GM12878 (cell line): Measurements from ENCODE around the gene FERMT2. TPM values are rescaled to one million over a fixed set of nuclear protein-coding genes. Genes with fewer than 3 reads are reported as not detected.

Experiments used
- ATAC-seq: fragments of 200-7000 bp; cut with Tn5 transposase; 3 replicates; pipeline ENCODE4 v1.9.1; 2020; ENCODE audit warnings: mild to moderate bottlenecking, moderate library complexity
- BruUV-seq: library from RNA; stranded (reverse); fragments of 400-500 nt; replicated peaks from 2 replicates; lab custom pipeline; 2021; lab: Mats Ljungman, UMichigan
- CTCF ChIA-PET: fragments of 300-600 bp; sonication (Branson Sonifier 250); formaldehyde crosslinking; extraction: SDS; loops from one replicate; lab custom pipeline; 2021; ENCODE audit warnings: inconsistent platforms; lab: Yijun Ruan, JAX
- POLR2A ChIA-PET: fragments of 350-600 bp; formaldehyde crosslinking; extraction: SDS; loops from one replicate; lab custom pipeline; 2021; ENCODE audit warnings: inconsistent platforms; lab: Charles Lee
- RAD21 ChIA-PET: fragments of 300-600 bp; sonication (Branson Sonifier 250); formaldehyde crosslinking; loops from one replicate; lab custom pipeline; 2023; ENCODE audit warnings: antibody characterized with exemption; ENCODE audit not compliant: unreplicated experiment; lab: Charles Lee
- SMC1A ChIA-PET: fragments of 300-600 bp; sonication (Branson Sonifier 250); formaldehyde crosslinking; loops from one replicate; lab custom pipeline; 2023; ENCODE audit not compliant: unreplicated experiment, uncharacterized antibody; lab: Charles Lee
- DNase-seq: peaks from one replicate; pipeline ENCODE4 v3.0.0-alpha.2; 2011; ENCODE audit warnings: low read depth, low spot score
- FAIRE-seq: peaks from 3 replicates; lab custom pipeline; 2011; peaks lifted over from hg19 to GRCh38; lab: Jason Lieb, UNC
- H2AFZ ChIP-seq: 2 replicates; pipeline ENCODE4 v1.6.0; 2011; ENCODE audit warnings: low read depth, low read length, control low read depth; ENCODE audit not compliant: control insufficient read depth
- H3K27ac ChIP-seq: 2 replicates; pipeline ENCODE4 v1.5.1; 2011; ENCODE audit warnings: control low read depth; ENCODE audit not compliant: control insufficient read depth, insufficient read depth
- H3K27me3 ChIP-seq, 2 experiments: replicated peaks in 1 of 2; 2 replicates each; pipeline versions ENCODE4 v1.6.0 to v1.6.1; 2011; ENCODE audit warnings: low read length in 1 of 2; ENCODE audit not compliant: control insufficient read depth in 2 of 2, insufficient read depth in 2 of 2
- H3K36me3 ChIP-seq, 2 experiments: 2 replicates each; pipeline ENCODE4 v1.5.1; 2011; ENCODE audit warnings: low read length in 1 of 2; ENCODE audit not compliant: control insufficient read depth in 2 of 2, insufficient read depth in 2 of 2
- H3K4me1 ChIP-seq: 2 replicates; pipeline ENCODE4 v1.6.1; 2011; ENCODE audit warnings: mild to moderate bottlenecking, low read length, moderate library complexity, mixed read lengths; ENCODE audit not compliant: control insufficient read depth, insufficient read depth
- H3K4me2 ChIP-seq: 2 replicates; pipeline ENCODE4 v1.6.0; 2011; ENCODE audit warnings: control low read depth; ENCODE audit not compliant: control insufficient read depth, insufficient read depth
- H3K4me3 ChIP-seq: fragments of 200-600 bp; sonication (generic); 2 replicates; pipeline ENCODE4 v1.5.1; 2016
- H3K79me2 ChIP-seq: 2 replicates; pipeline ENCODE4 v1.6.0; 2011; ENCODE audit warnings: low read length; ENCODE audit not compliant: control insufficient read depth, insufficient read depth
- H3K9ac ChIP-seq: 2 replicates; pipeline ENCODE4 v1.8.0; 2011; ENCODE audit warnings: low read length, control low read depth, mixed read lengths; ENCODE audit not compliant: control insufficient read depth, insufficient read depth
- H3K9me3 ChIP-seq: replicated peaks from 3 replicates; pipeline ENCODE4 v1.5.1; 2011; ENCODE audit warnings: mild to moderate bottlenecking, low read length; ENCODE audit not compliant: control insufficient read depth, insufficient read depth
- H4K20me1 ChIP-seq: 2 replicates; pipeline ENCODE4 v1.6.0; 2011; ENCODE audit not compliant: control insufficient read depth, insufficient read depth
- IKZF1 ChIP-seq: fragments of 450-650 bp; conservative IDR thresholded peaks from 2 replicates; pipeline ENCODE4 v1.6.1; 2017; ENCODE audit warnings: antibody characterized with exemption, mild to moderate bottlenecking
- JUNB ChIP-seq: IDR thresholded peaks from 2 replicates; pipeline ENCODE4 v1.6.1; 2016; ENCODE audit warnings: antibody characterized with exemption, mild to moderate bottlenecking
- MYC ChIP-seq: IDR thresholded peaks from 2 replicates; pipeline ENCODE4 v1.6.1; 2011; ENCODE audit warnings: mild to moderate bottlenecking, low read length, moderate library complexity, inconsistent platforms; ENCODE audit not compliant: insufficient read depth, insufficient replicate concordance, insufficient read length, severe bottlenecking
- NR2C2 ChIP-seq: IDR thresholded peaks from 2 replicates; pipeline ENCODE4 v1.6.1; 2011; ENCODE audit warnings: borderline replicate concordance, low read depth; ENCODE audit not compliant: control insufficient read depth, insufficient read length
- RAD21 ChIP-seq: IDR thresholded peaks from 2 replicates; pipeline ENCODE4 v1.6.1; 2011; ENCODE audit warnings: mild to moderate bottlenecking, low read depth, low read length, moderate library complexity; ENCODE audit not compliant: insufficient read depth
- RBBP5 ChIP-seq: fragments of 200-600 bp; sonication (generic); conservative IDR thresholded peaks from 2 replicates; pipeline ENCODE4 v1.6.1; 2016
- SMAD1 ChIP-seq: fragments of 450-650 bp; IDR thresholded peaks from 2 replicates; pipeline ENCODE4 v1.6.1; 2018; ENCODE audit warnings: mild to moderate bottlenecking, low read depth; ENCODE audit not compliant: partially characterized antibody
- SPI1 ChIP-seq: IDR thresholded peaks from 2 replicates; pipeline ENCODE4 v1.6.1; 2011; ENCODE audit warnings: low read depth, mild to moderate bottlenecking, low read length, moderate library complexity, borderline replicate concordance; ENCODE audit not compliant: insufficient read depth
- ZZZ3 ChIP-seq: IDR thresholded peaks from 2 replicates; pipeline ENCODE4 v1.6.1; 2011; ENCODE audit warnings: low read depth; ENCODE audit not compliant: control insufficient read depth, insufficient read length
- WGBS: methylation state at CpG from one replicate; pipeline ENCODE4 v1.1.6; 2016; ENCODE audit warnings: low lambda C conversion rate; ENCODE audit not compliant: insufficient replicate concordance, insufficient coverage; ENCODE audit errors: missing lambda C conversion rate; 5-methylcytosine and 5-hydroxymethylcytosine counted together
- in situ Hi-C: fragments of 300-500 bp; cut with MboI; formaldehyde crosslinking; loops from 9 replicates; pipeline ENCODE4 v1.14.3; 2018; ENCODE audit warnings: mixed read lengths
- intact Hi-C: fragments of 100-400 bp; cut with micrococcal nuclease; formaldehyde crosslinking; loops from one replicate; pipeline ENCODE4 v1.14.2; 2022; ENCODE audit not compliant: unreplicated experiment
- polyA plus RNA-seq, 11 experiments: library from polyadenylated mRNA; depleted of rRNA in 4 of 11; unstranded in 6 of 11; stranded (reverse) in 5 of 11; fragments of >200 nt; fragmentation: Nextera tagmentation in 4 of 11; fragmentation: Illumina TruSeq in 1 of 11; extraction: Ambion mirVana in 4 of 11; extraction: Trizol in 1 of 11; gene quantifications; 1 replicate in 1 of 11; 2 replicates in 10 of 11; pipeline versions ENCODE4 v1.2.1 to v1.2.3, GENCODE V29; 2011 to 2016; ENCODE audit warnings: inconsistent platforms in 2 of 11, missing spikeins in 2 of 11, low read depth in 1 of 11
- total RNA-seq, 4 experiments: library from RNA; depleted of rRNA in 3 of 4; stranded (reverse); fragments of >200 nt in 3 of 4; fragmentation: Illumina TruSeq in 1 of 4; extraction: Trizol in 1 of 4; gene quantifications; 2 replicates each; pipeline versions ENCODE4 v1.2.1 to v1.2.3, GENCODE V29; 2013 to 2021
- TF ChIP-seq, protein P1 (sequence below): fragments of 150-350 bp; IDR thresholded peaks from 2 replicates; pipeline ENCODE4 v1.6.1; 2014; ENCODE audit warnings: mild to moderate bottlenecking, low read depth, low read length

FERMT2 gene
- total and polyA plus RNA-seq, 10 of the 15 experiments (the other 5 are each of a cell fraction or from before 2014, with no cell fraction given), result 4.9 to 35.5 (median 19.5) TPM

DNA sequence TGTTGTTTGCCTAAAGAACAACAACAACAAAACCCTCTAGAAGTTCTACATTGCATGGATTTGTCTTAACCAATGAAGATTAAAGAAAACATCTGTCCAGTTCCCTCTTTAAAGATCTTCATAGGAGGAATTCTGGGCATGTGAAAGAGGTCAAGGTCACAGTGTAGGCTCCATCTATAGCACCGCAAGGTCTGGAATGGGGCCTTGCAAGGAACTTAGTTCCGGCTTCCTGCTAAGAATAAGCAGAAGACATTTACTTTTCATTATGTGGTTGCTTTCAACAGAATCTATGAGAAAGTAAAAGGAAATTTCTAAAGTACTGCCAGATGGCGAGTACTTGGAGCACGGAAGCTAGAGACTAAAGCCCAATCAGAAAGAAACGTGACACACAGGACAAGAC is 102.2 kb downstream of the FERMT2 start:
- H3K9me3 ChIP-seq, result no peaks in the 10 kb centered on the region
- TF ChIP-seq SPI1 (no peak), ZZZ3 (no peak), RAD21 (no peak), SMAD1 (no peak), RBBP5 (no peak), MYC (no peak), IKZF1 (no peak), NR2C2 (no peak), JUNB (no peak)
- TF ChIP-seq, protein P1, sequence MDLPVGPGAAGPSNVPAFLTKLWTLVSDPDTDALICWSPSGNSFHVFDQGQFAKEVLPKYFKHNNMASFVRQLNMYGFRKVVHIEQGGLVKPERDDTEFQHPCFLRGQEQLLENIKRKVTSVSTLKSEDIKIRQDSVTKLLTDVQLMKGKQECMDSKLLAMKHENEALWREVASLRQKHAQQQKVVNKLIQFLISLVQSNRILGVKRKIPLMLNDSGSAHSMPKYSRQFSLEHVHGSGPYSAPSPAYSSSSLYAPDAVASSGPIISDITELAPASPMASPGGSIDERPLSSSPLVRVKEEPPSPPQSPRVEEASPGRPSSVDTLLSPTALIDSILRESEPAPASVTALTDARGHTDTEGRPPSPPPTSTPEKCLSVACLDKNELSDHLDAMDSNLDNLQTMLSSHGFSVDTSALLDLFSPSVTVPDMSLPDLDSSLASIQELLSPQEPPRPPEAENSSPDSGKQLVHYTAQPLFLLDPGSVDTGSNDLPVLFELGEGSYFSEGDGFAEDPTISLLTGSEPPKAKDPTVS, result no peak
- TF ChIP-seq, all 136 proteins: peak for 0
- H3K9ac ChIP-seq, result no peak overlapping the region
- no peaks in the 10 kb centered on the region for H3K79me2 ChIP-seq
- H3K36me3 ChIP-seq, result no peaks in the 10 kb centered on the region
- 76% methylated on average over 5 of the region's 5 CpGs for WGBS
- no peak overlapping the region for H3K4me2 ChIP-seq
- H3K4me1 ChIP-seq, result no peaks in the 10 kb centered on the region
- no peak overlapping the region for H3K27ac ChIP-seq
- in situ Hi-C loops (no loop called here), intact Hi-C loops (no loop called here)
- POLR2A ChIA-PET, result no interaction called here
- RAD21 ChIA-PET, result no interaction called here
- ATAC-seq, result no peak
- SMC1A ChIA-PET, result interaction anchor here (0.8 kb wide), 1 partner anchor 112 kb away, joined by 3 read pairs; no protein-coding TSS in a partner anchor
- no peak overlapping the region for H3K4me3 ChIP-seq
- BruUV-seq, result no TSS peak
- H3K27me3 ChIP-seq, result no peaks in the 10 kb centered on the region
- no peak overlapping the region for H2AFZ ChIP-seq
- no peak for FAIRE-seq
- CTCF ChIA-PET, result interaction anchor here (0.9 kb wide), 1 partner anchor 24 kb away, joined by 3 read pairs; no protein-coding TSS in a partner anchor
- DNase-seq, result no peak
- H4K20me1 ChIP-seq, result no peaks in the 10 kb centered on the region
